ENCODE data around the gene RPRD2. TPM values are rescaled to one million over a fixed set of nuclear protein-coding genes. Genes with fewer than 3 reads are reported as not detected.
"Not testable (repeated sequence)": the region's sequence is repeated elsewhere in the genome, so short reads cannot be mapped to it uniquely, and the experiment has no call there.

RPRD2 gene
- total RNA-seq, 2 donors from 2014 or later = 31.9 to 32.7 TPM

- Mint-ChIP-seq H3K4me3 (peak overlapping the region; percentile 43 to 48), H3K4me1 (ENCODE audit: low read depth) (peaks cover 87% of the 10 kb centered on the region), H3K27me3 (ENCODE audit: low read depth) (no peaks in the 10 kb centered on the region), H3K36me3 (ENCODE audit: insufficient read depth in 2 of 2) (peaks cover 2 to 12% of the 10 kb centered on the region in 2 donors), H3K27ac (peak overlapping the region; percentile 41), H3K9me3 (no peaks in the 10 kb centered on the region)
- no peak for DNase-seq
- no peak for ATAC-seq (replicated peaks in 1 of 2)
Observed at GRCh38 chr1:150371110-150371509, 7.2 kb downstream of the RPRD2 start.

DNA sequence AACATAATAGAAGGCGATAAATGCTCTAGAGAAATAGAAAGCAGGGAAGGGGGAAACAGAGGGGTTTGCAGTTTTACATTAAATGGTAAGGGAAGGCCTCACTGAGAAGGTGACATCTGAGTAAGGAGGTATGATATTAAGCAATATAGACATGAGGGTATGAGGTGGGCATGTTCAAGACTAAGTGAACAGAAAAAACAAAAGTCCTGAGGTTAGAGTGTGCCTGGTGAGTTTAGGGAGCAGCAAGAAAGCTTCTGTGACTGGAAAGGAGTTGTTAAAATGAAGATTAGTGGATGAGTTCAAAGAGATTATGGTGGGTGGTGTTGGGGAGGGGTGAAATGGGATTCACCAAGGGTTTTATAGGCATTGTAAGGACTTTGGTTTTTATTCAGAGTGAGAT lies 8.6 kb downstream of the RPRD2 start:
- H3K36me3 Mint-ChIP-seq (ENCODE audit: insufficient read depth in 2 of 2) = peaks cover 0 to 7% of the 10 kb centered on the region in 2 donors
- peak overlapping the region; percentile 4 to 21 for H3K4me3 Mint-ChIP-seq
- no peaks in the 10 kb centered on the region for H3K27me3 Mint-ChIP-seq (ENCODE audit: low read depth)
- DNase-seq = no peak
- peak; percentile 59 to 80 for ATAC-seq (replicated peaks in 1 of 2)
- no peak overlapping the region for H3K27ac Mint-ChIP-seq
- peaks cover 83% of the 10 kb centered on the region for H3K4me1 Mint-ChIP-seq (ENCODE audit: low read depth)
- H3K9me3 Mint-ChIP-seq = no peaks in the 10 kb centered on the region

DNA sequence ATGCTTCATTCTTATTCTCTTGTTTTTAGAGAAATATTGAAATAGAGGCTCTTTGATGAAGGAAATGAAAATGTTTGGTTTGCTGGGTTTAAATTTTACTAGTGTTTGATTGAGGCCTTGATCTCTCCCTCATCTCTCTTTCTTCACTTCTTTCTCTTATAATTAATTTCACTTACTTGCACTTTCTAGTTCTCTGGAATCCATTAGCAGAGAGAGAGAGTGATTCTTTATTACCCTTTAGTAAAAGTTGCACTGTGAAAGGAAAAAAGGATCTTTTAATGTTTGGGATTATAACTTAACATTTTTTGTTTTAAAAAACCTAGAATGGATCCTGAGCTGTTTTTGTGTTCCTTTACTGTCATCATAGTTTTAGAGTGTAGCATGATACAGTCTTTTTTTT lies 12.2 kb downstream of the RPRD2 start:
- peak overlapping the region in 1 of 2 donors; percentile 62 for H3K4me3 Mint-ChIP-seq
- H3K9me3 Mint-ChIP-seq = no peaks in the 10 kb centered on the region
- H3K36me3 Mint-ChIP-seq (ENCODE audit: insufficient read depth in 2 of 2) = peaks cover 0 to 4% of the 10 kb centered on the region in 2 donors
- DNase-seq (no peak), ATAC-seq (replicated peaks in 1 of 2) (no peak)
- H3K4me1 Mint-ChIP-seq (ENCODE audit: low read depth) = peaks cover 59% of the 10 kb centered on the region
- H3K27me3 Mint-ChIP-seq (ENCODE audit: low read depth) = no peaks in the 10 kb centered on the region
- H3K27ac Mint-ChIP-seq = peak overlapping the region; percentile 84

GRCh38 chr1:150383631-150384324 lies 19.8 kb downstream of the RPRD2 start:
- peaks cover 44% of the 10 kb centered on the region for H3K4me1 Mint-ChIP-seq (ENCODE audit: low read depth)
- no peak for ATAC-seq (replicated peaks in 1 of 2)

GRCh38 chr1:150385537-150386445 lies 21.8 kb downstream of the RPRD2 start:
- peak; percentile 88 to 90 for ATAC-seq (replicated peaks in 1 of 2)
- no peak for DNase-seq
- peak overlapping the region; percentile 41 to 56 for H3K4me3 Mint-ChIP-seq
- peak overlapping the region; percentile 69 for H3K27ac Mint-ChIP-seq
- no peaks in the 10 kb centered on the region for H3K27me3 Mint-ChIP-seq (ENCODE audit: low read depth)
- H3K36me3 Mint-ChIP-seq (ENCODE audit: insufficient read depth in 2 of 2) = peaks cover 0 to 2% of the 10 kb centered on the region in 2 donors
- no peaks in the 10 kb centered on the region for H3K9me3 Mint-ChIP-seq
- peaks cover 61% of the 10 kb centered on the region for H3K4me1 Mint-ChIP-seq (ENCODE audit: low read depth)

More at GRCh38 chr1:150383631-150384324, 19.8 kb downstream of the RPRD2 start:
- DNase-seq = no peak
- H3K36me3 Mint-ChIP-seq (ENCODE audit: insufficient read depth in 2 of 2) = peaks cover 0 to 2% of the 10 kb centered on the region in 2 donors
- no peak overlapping the region for H3K4me3 Mint-ChIP-seq
- no peaks in the 10 kb centered on the region for H3K27me3 Mint-ChIP-seq (ENCODE audit: low read depth)
- H3K27ac Mint-ChIP-seq = no peak overlapping the region
- H3K9me3 Mint-ChIP-seq = no peaks in the 10 kb centered on the region

GRCh38 chr1:150386592-150386991 lies 22.6 kb downstream of the RPRD2 start:
- DNase-seq = no peak
- Mint-ChIP-seq H3K9me3 (no peaks in the 10 kb centered on the region), H3K4me3 (no peak overlapping the region), H3K4me1 (ENCODE audit: low read depth) (peaks cover 59% of the 10 kb centered on the region), H3K27ac (peak overlapping the region; percentile 19), H3K36me3 (ENCODE audit: insufficient read depth in 2 of 2) (peaks cover 0 to 2% of the 10 kb centered on the region in 2 donors), H3K27me3 (ENCODE audit: low read depth) (no peaks in the 10 kb centered on the region)
- no peak for ATAC-seq (replicated peaks in 1 of 2)

DNA sequence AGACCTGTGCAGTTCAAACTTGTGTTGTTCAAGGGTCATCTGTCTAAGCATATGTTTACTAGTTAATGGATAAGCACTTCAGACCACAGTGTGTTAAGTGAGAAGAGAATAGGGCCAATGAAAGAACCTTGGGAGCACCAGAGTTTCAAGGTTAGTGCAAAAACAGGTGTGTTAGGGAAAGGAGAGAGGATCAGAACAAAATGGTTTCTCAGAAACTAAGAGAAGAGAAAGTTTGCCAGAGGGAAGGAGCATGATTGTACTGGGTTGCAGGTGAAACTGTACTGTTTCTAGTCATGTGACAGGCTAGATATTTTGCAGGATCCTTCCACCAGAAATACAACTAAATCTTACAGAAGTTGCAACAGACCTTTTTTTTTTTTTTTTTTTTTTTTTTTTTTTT lies 23.3 kb downstream of the RPRD2 start:
- DNase-seq = no peak
- H3K4me3 Mint-ChIP-seq = peak overlapping the region in 1 of 2 donors; percentile 8
- H3K36me3 Mint-ChIP-seq (ENCODE audit: insufficient read depth in 2 of 2) = peaks cover 0 to 2% of the 10 kb centered on the region in 2 donors
- H3K4me1 Mint-ChIP-seq (ENCODE audit: low read depth) = peaks cover 59% of the 10 kb centered on the region
- ATAC-seq (replicated peaks in 1 of 2) = no peak
- peak overlapping the region; percentile 19 for H3K27ac Mint-ChIP-seq
- H3K27me3 Mint-ChIP-seq (ENCODE audit: low read depth) = no peaks in the 10 kb centered on the region
- H3K9me3 Mint-ChIP-seq = no peaks in the 10 kb centered on the region

DNA sequence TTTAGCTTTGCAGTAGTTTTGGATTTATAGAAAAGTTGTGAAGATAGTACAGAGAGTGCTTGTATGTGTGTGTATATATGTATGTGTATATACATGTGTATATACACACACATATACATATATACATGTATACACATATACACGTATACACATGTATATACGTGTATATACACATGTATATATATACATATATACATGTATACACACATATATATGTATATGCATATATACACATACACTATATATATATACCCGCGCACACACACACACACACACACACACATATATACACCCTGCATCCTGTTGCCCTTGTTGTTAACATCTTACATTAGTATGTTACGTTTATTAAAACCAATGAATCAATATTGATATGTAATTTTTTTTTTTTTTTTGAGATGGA lies 24.3 kb downstream of the RPRD2 start:
- Mint-ChIP-seq H3K9me3 (no peaks in the 10 kb centered on the region), H3K4me3 (no peak overlapping the region), H3K4me1 (ENCODE audit: low read depth) (peaks cover 57% of the 10 kb centered on the region), H3K27ac (peak overlapping the region; percentile 87), H3K27me3 (ENCODE audit: low read depth) (no peaks in the 10 kb centered on the region), H3K36me3 (ENCODE audit: insufficient read depth in 2 of 2) (peaks cover 0 to 2% of the 10 kb centered on the region in 2 donors)
- ATAC-seq (replicated peaks in 1 of 2) (no peak), DNase-seq (no peak)

DNA sequence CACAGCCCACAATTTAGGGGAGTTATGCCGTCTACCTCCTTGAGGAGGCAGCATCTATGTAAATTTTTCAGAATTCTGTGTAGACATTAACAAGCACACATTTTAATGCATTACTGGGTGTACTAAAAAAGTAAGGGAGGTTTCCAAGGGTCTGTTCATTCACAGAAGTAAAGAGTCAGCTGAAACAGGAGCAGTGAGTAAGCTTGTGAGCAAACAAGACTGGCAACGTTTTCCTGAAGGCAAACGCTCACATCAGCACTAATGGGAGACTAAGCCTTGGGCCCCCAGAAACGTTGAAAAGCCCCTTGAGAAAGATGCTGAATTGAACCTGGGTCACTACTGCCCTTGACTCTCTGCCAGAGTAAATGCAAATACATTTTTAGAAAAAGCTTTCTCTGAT lies 25.7 kb downstream of the RPRD2 start:
- Mint-ChIP-seq H3K4me1 (ENCODE audit: low read depth) (peaks cover 55% of the 10 kb centered on the region), H3K36me3 (ENCODE audit: insufficient read depth in 2 of 2) (no peaks in the 10 kb centered on the region), H3K27me3 (ENCODE audit: low read depth) (no peaks in the 10 kb centered on the region), H3K27ac (peak overlapping the region; percentile 66), H3K9me3 (no peaks in the 10 kb centered on the region), H3K4me3 (peak overlapping the region in 1 of 2 donors; percentile 11)
- ATAC-seq (replicated peaks in 1 of 2) (no peak), DNase-seq (no peak)

- peaks cover 4 to 8% of the 10 kb centered on the region in 2 donors for H3K36me3 Mint-ChIP-seq (ENCODE audit: insufficient read depth in 2 of 2)
- peaks cover 44% of the 10 kb centered on the region for H3K4me1 Mint-ChIP-seq (ENCODE audit: low read depth)
- peaks cover 3% of the 10 kb centered on the region in 2 donors for H3K9me3 Mint-ChIP-seq
- ATAC-seq (replicated peaks in 1 of 2) (no peak), DNase-seq (no peak)
- no peak overlapping the region for H3K4me3 Mint-ChIP-seq
- H3K27me3 Mint-ChIP-seq (ENCODE audit: low read depth) = no peaks in the 10 kb centered on the region
- H3K27ac Mint-ChIP-seq = peak overlapping the region; percentile 60
Observed at GRCh38 chr1:150392627-150393026, 28.7 kb downstream of the RPRD2 start.

DNA sequence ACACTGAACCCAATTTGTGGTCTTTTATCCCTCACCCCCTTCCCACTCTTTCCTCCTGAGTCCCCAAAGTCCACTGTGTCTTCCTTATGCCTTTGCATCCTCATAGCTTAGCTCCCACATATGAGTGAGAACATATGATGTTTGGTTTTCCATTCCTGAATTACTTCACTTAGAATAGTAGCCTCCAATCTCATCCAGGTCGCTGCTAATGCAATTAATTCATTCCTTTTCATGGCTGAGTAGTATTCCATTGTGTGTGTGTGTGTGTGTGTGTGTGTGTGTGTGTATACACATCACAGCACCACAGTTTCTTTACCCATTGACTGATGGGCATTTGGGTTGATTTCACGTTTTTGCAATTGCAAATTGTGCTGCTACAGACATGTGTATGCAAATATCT lies 31.2 kb downstream of the RPRD2 start:
- not testable (repeated sequence) for ATAC-seq (replicated peaks in 1 of 2); H3K4me3 Mint-ChIP-seq; H3K27ac Mint-ChIP-seq; H3K27me3 Mint-ChIP-seq (ENCODE audit: low read depth); H3K9me3 Mint-ChIP-seq; DNase-seq
- Mint-ChIP-seq H3K4me1 (ENCODE audit: low read depth) (peaks cover 34% of the 10 kb centered on the region), H3K36me3 (ENCODE audit: insufficient read depth in 2 of 2) (peaks cover 4 to 11% of the 10 kb centered on the region in 2 donors)

GRCh38 chr1:150397392-150398032 lies 33.6 kb downstream of the RPRD2 start:
- DNase-seq = no peak
- H3K36me3 Mint-ChIP-seq (ENCODE audit: insufficient read depth in 2 of 2) = peaks cover 4 to 14% of the 10 kb centered on the region in 2 donors
- H3K9me3 Mint-ChIP-seq = peaks cover 3 to 5% of the 10 kb centered on the region in 2 donors
- no peak for ATAC-seq (replicated peaks in 1 of 2)
- H3K27me3 Mint-ChIP-seq (ENCODE audit: low read depth) = no peaks in the 10 kb centered on the region
- no peak overlapping the region for H3K4me3 Mint-ChIP-seq
- H3K27ac Mint-ChIP-seq = peak overlapping the region; percentile 46
- peaks cover 33% of the 10 kb centered on the region for H3K4me1 Mint-ChIP-seq (ENCODE audit: low read depth)

GRCh38 chr1:150404465-150404864 lies 40.5 kb downstream of the RPRD2 start:
- ATAC-seq (replicated peaks in 1 of 2) = no peak
- Mint-ChIP-seq H3K4me1 (ENCODE audit: low read depth) (peaks cover 67% of the 10 kb centered on the region), H3K27me3 (ENCODE audit: low read depth) (no peaks in the 10 kb centered on the region), H3K36me3 (ENCODE audit: insufficient read depth in 2 of 2) (peaks cover 0 to 13% of the 10 kb centered on the region in 2 donors), H3K4me3 (no peak overlapping the region), H3K9me3 (peaks cover 0 to 2% of the 10 kb centered on the region in 2 donors), H3K27ac (no peak overlapping the region)
- DNase-seq = no peak
